ENCODE data around the gene ATP2A3. TPM values are rescaled to one million over a fixed set of nuclear protein-coding genes. Genes with fewer than 3 reads are reported as not detected.

The ATP2A3 gene
- polyA plus RNA-seq = 1 to 10 TPM; 5.8 to 7.8 TPM

DNA sequence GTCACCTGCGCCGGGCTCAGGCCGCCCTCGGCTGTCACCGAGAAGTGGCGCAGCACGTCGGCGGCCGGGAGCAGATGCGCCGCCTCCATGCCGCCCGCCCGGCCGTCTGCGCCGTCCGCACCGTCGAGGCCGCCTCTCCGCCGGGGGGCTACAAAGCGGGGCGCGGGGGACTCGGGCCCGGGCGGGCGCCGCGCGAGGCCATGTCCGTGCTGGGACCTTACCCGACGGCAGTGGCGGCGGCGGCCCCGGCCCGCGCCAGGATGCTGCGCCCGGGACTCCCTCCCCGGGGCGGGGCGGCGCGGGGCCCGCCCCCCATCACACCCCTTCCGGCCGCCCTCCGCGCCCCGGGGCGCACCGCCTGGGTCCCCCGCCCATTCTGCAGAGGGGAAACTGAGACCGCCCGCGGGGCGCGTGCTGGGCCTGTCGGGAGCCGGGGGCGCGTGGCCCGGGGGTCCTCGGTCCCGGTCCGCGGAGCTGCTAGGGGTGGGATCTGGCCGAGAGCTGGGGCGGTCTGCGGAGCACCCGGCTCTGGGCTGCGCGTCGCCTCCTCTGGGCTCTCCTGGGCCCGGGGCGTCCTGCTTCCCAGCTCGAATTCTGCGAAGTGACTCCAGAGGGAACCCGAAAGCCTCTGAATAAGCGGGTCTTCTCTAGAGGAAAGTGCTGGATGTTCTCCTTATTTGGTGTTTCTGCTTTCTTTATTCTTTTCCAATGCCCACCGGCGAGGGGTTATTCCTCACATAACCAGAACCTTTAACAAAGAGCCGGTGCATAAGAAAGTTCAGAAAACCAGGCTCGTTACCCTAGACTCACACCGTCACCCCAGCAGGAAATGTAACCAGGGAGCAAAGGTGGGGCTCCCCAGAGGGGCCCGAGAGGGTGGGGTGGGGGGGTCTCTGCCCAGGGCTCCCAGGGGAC is at the start of gene ATP2A3:
Gene ATP2A3, minus strand, starts transcription at position 235 of the 915 bp plus-strand sequence. Its CDS starts 146 bp downstream, at position 89.
- peaks cover 0 to 2% of the 10 kb centered on the region in 2 donors for H3K9me3 ChIP-seq (ENCODE audit: control insufficient read depth in 2 of 2, insufficient read depth in 1 of 2, low read depth in 1 of 2, low read length in 1 of 2)
- H3K4me1 ChIP-seq (ENCODE audit: control insufficient read depth in 2 of 2, insufficient read depth in 2 of 2, low read length in 1 of 2) = peaks cover 9 to 10% of the 10 kb centered on the region in 2 donors
- H3K27ac ChIP-seq (ENCODE audit: low read depth in 2 of 2, low read length in 1 of 2) = peak within 1 kb of the TSS; percentile 58 to 61
- no peaks in the 10 kb centered on the region for H3K36me3 ChIP-seq (ENCODE audit: control insufficient read depth in 2 of 2, insufficient read depth in 2 of 2, low read length in 1 of 2)
- H3K27me3 ChIP-seq (ENCODE audit: control insufficient read depth in 1 of 2, insufficient read depth in 2 of 2, low read length in 2 of 2) = no peaks in the 10 kb centered on the region
- WGBS, 2 donors = 0 to 1% methylated on average over 45 to 92 of the region's 92 CpGs
- peak within 1 kb of the TSS; percentile 39 to 56 for H3K4me3 ChIP-seq (ENCODE audit: low read depth in 1 of 2, low read length in 2 of 2)

DNA sequence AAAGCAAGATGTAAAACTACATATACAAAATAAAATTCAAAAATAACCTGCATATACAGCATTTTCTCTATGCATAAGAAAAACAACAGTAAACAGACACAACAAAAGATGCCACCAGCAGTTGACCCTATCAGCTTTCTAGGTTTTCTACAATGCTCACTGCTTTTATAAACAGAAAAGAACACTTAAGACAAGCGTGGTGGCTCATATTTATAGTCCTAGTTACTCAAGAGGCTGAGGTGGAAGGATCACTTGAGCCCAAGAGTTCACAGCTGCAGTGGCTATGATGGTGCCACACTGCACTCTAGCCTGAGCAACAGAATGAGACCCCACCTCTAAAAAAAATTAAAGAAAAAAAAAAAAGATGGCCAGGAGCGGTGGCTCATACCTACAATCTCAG is 46.5 kb upstream of the ATP2A3 start:
- no peaks in the 10 kb centered on the region for H3K27me3 ChIP-seq (ENCODE audit: control insufficient read depth in 1 of 2, insufficient read depth in 2 of 2, low read length in 2 of 2)
- peaks cover 38 to 57% of the 10 kb centered on the region in 2 donors for H3K36me3 ChIP-seq (ENCODE audit: control insufficient read depth in 2 of 2, insufficient read depth in 2 of 2, low read length in 1 of 2)
- WGBS, 2 donors = 85 to 91% methylated on average over 2 of the region's 2 CpGs
- H3K27ac ChIP-seq (ENCODE audit: low read depth in 2 of 2, low read length in 1 of 2) = no peak overlapping the region
- peaks cover 0 to 2% of the 10 kb centered on the region in 2 donors for H3K9me3 ChIP-seq (ENCODE audit: control insufficient read depth in 2 of 2, insufficient read depth in 1 of 2, low read depth in 1 of 2, low read length in 1 of 2)
- no peak overlapping the region for H3K4me3 ChIP-seq (ENCODE audit: low read depth in 1 of 2, low read length in 2 of 2)
- H3K4me1 ChIP-seq (ENCODE audit: control insufficient read depth in 2 of 2, insufficient read depth in 2 of 2, low read length in 1 of 2) = peaks cover 0 to 3% of the 10 kb centered on the region in 2 donors

DNA sequence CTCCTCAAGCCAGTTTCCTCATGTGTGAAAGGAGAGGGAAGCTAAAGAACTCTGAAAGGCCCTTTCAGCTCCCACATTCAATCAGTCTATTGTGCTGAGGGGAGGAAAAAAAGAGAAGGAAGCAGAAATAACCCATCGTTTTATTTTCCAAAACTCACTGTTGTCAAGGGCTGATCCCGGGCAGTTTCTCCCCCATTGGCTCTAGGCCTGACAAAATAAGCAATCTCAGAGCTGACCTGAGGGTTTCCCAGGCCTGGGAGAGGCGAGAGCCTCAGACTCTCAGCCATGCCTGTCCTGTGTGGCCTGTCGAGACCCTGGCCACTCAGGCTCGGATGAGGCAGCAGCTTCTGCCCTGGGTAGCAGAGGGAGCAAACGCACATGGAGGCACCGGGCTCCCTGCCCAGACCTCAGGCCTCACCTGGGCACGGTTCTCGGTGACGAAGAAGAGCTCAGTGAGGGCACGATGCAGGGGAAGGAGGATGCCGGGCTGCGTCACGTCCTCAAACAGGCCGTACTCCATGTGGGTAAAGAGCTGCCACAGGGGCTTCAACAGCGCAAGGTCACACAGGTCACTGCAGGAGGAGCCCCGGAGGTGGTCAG is 45.0 kb upstream of the ATP2A3 start:
- no peaks in the 10 kb centered on the region for H3K9me3 ChIP-seq (ENCODE audit: control insufficient read depth in 2 of 2, insufficient read depth in 1 of 2, low read depth in 1 of 2, low read length in 1 of 2)
- H3K4me1 ChIP-seq (ENCODE audit: control insufficient read depth in 2 of 2, insufficient read depth in 2 of 2, low read length in 1 of 2) = peaks cover 3 to 5% of the 10 kb centered on the region in 2 donors
- H3K27ac ChIP-seq (ENCODE audit: low read depth in 2 of 2, low read length in 1 of 2) = peak overlapping the region in 1 of 2 donors; percentile 45
- H3K36me3 ChIP-seq (ENCODE audit: control insufficient read depth in 2 of 2, insufficient read depth in 2 of 2, low read length in 1 of 2) = peaks cover 32 to 52% of the 10 kb centered on the region in 2 donors
- no peaks in the 10 kb centered on the region for H3K27me3 ChIP-seq (ENCODE audit: control insufficient read depth in 1 of 2, insufficient read depth in 2 of 2, low read length in 2 of 2)
- H3K4me3 ChIP-seq (ENCODE audit: low read depth in 1 of 2, low read length in 2 of 2) = no peak overlapping the region
- WGBS, 2 donors = 74 to 79% methylated on average over 17 of the region's 17 CpGs

DNA sequence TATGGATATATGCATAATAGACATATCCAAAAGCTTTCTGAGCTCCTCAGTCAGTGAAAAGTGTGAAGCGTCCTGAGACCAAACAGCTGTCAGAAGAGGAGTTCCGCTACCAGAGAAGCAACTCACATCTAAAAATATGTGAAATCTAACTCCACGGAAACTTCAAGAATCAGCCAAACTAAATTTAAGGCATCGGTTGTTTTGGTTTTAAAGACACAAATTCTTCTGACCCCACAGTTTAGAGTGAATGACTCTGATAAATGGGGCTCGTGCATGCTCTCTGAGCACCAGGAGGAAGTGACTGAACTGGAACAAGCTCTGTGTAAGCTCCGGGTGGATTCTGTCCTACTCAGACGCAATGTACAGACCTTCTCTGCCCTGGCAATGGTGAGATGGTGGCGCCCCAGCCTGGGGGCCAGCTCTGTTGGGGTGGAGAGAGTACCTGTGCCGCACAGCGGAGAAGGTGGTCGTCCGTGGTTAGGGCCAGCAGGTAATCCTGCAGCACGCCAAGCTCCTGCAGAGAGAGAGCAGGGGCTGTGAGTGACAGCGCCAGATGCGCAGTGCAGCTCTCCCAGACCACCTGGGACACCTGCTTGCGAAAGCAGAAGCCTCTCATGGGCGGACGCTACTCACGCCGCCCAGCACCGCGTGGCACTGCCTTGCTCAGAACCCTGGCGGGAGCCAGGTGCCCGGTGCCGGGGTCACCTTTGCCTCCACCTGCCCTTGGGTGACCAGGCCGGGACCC is 44.4 kb upstream of the ATP2A3 start:
- no peak overlapping the region for H3K27ac ChIP-seq (ENCODE audit: low read depth in 2 of 2, low read length in 1 of 2)
- no peak overlapping the region for H3K4me3 ChIP-seq (ENCODE audit: low read depth in 1 of 2, low read length in 2 of 2)
- H3K36me3 ChIP-seq (ENCODE audit: control insufficient read depth in 2 of 2, insufficient read depth in 2 of 2, low read length in 1 of 2) = peaks cover 26 to 45% of the 10 kb centered on the region in 2 donors
- peaks cover 3 to 5% of the 10 kb centered on the region in 2 donors for H3K4me1 ChIP-seq (ENCODE audit: control insufficient read depth in 2 of 2, insufficient read depth in 2 of 2, low read length in 1 of 2)
- WGBS, 2 donors = 85 to 86% methylated on average over 26 of the region's 26 CpGs
- H3K27me3 ChIP-seq (ENCODE audit: control insufficient read depth in 1 of 2, insufficient read depth in 2 of 2, low read length in 2 of 2) = no peaks in the 10 kb centered on the region
- no peaks in the 10 kb centered on the region for H3K9me3 ChIP-seq (ENCODE audit: control insufficient read depth in 2 of 2, insufficient read depth in 1 of 2, low read depth in 1 of 2, low read length in 1 of 2)

DNA sequence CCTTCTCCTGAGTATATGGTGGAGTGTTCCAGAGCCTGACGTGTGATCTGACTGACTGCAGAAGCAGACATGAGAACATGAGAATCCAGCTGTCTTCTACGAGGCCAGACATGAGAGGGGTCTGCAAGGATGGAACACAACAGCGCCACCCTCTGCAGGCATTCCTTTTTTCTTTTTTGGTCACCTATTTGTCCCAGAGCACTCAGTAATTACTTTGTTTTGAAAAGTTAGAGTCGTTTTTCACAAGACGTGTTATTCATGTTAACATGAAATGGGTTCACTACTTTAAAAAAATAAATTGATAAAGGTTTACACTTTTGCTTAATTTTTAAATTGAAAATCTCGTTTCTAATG is 43.8 kb upstream of the ATP2A3 start:
- peaks cover 3 to 5% of the 10 kb centered on the region in 2 donors for H3K4me1 ChIP-seq (ENCODE audit: control insufficient read depth in 2 of 2, insufficient read depth in 2 of 2, low read length in 1 of 2)
- 67 to 76% methylated on average over 6 of the region's 6 CpGs for WGBS, 2 donors
- H3K27ac ChIP-seq (ENCODE audit: low read depth in 2 of 2, low read length in 1 of 2) = no peak overlapping the region
- H3K36me3 ChIP-seq (ENCODE audit: control insufficient read depth in 2 of 2, insufficient read depth in 2 of 2, low read length in 1 of 2) = peaks cover 22 to 43% of the 10 kb centered on the region in 2 donors
- H3K9me3 ChIP-seq (ENCODE audit: control insufficient read depth in 2 of 2, insufficient read depth in 1 of 2, low read depth in 1 of 2, low read length in 1 of 2) = no peaks in the 10 kb centered on the region
- H3K27me3 ChIP-seq (ENCODE audit: control insufficient read depth in 1 of 2, insufficient read depth in 2 of 2, low read length in 2 of 2) = no peaks in the 10 kb centered on the region
- H3K4me3 ChIP-seq (ENCODE audit: low read depth in 1 of 2, low read length in 2 of 2) = no peak overlapping the region

DNA sequence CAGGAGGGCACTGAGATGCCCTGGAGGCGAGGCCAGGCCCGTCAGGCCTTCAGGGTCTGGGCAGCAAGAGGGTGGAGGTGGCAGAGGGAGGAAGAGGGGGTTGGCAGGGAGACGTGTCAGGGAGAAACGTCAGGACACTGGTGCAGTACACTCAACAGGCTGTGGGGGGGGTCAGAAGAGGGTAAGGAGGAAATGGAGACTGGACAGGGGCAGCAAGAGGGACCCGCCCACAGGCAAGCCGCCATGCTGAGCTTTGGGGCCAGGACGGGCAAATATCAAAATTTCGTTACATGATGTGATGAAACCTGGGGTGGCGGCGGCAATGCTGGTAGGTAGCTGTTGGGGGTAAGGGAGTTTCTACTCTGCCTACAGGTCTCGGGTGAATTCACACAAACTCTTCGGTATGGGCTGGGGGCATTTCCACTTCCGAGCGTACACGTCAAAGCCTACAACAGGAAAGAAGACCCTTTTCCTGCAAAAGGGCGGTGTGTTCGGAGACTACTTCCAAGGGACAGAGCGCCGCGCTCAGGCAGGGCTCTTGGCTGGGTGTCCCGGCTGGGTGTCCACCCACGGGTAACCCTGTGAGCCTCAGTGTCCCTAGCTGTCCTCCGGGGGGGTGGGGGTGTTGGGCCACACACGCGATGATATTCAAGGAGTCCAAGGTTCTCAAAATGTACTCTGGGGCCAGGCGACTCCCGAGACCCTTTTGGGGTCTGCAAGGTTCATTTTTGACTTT is 43.3 kb upstream of the ATP2A3 start:
- H3K27me3 ChIP-seq (ENCODE audit: control insufficient read depth in 1 of 2, insufficient read depth in 2 of 2, low read length in 2 of 2) = no peaks in the 10 kb centered on the region
- H3K4me1 ChIP-seq (ENCODE audit: control insufficient read depth in 2 of 2, insufficient read depth in 2 of 2, low read length in 1 of 2) = peaks cover 3 to 5% of the 10 kb centered on the region in 2 donors
- peaks cover 22 to 43% of the 10 kb centered on the region in 2 donors for H3K36me3 ChIP-seq (ENCODE audit: control insufficient read depth in 2 of 2, insufficient read depth in 2 of 2, low read length in 1 of 2)
- H3K27ac ChIP-seq (ENCODE audit: low read depth in 2 of 2, low read length in 1 of 2) = no peak overlapping the region
- H3K9me3 ChIP-seq (ENCODE audit: control insufficient read depth in 2 of 2, insufficient read depth in 1 of 2, low read depth in 1 of 2, low read length in 1 of 2) = no peaks in the 10 kb centered on the region
- H3K4me3 ChIP-seq (ENCODE audit: low read depth in 1 of 2, low read length in 2 of 2) = no peak overlapping the region
- 88 to 89% methylated on average over 27 of the region's 27 CpGs for WGBS, 2 donors

DNA sequence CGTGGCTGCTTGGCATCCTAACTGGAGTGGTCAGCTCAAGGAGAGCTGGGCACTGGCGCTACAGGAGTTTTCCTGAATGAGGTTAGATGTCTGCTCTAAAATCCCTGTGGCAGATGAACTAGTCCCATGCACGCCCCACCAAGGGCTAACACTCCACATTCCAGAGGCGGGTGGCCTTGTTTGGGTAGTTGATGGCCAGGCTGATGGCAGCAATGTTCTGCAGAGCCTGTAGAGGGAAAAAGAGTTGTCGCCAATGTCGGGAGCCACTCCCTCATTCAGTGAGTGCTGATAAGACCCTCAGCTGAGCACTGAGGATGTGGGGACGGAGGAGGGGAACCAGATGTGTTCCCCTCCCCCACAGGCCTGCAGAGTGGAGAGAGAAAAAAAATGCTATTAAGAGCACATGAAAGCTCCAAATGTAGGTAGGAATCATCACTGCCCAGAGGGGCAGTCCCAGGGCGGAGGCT is 42.5 kb upstream of the ATP2A3 start:
- peaks cover 18 to 36% of the 10 kb centered on the region in 2 donors for H3K36me3 ChIP-seq (ENCODE audit: control insufficient read depth in 2 of 2, insufficient read depth in 2 of 2, low read length in 1 of 2)
- no peaks in the 10 kb centered on the region for H3K27me3 ChIP-seq (ENCODE audit: control insufficient read depth in 1 of 2, insufficient read depth in 2 of 2, low read length in 2 of 2)
- no peak overlapping the region for H3K4me3 ChIP-seq (ENCODE audit: low read depth in 1 of 2, low read length in 2 of 2)
- H3K27ac ChIP-seq (ENCODE audit: low read depth in 2 of 2, low read length in 1 of 2) = no peak overlapping the region
- H3K4me1 ChIP-seq (ENCODE audit: control insufficient read depth in 2 of 2, insufficient read depth in 2 of 2, low read length in 1 of 2) = peaks cover 1 to 5% of the 10 kb centered on the region in 2 donors
- 82 to 83% methylated on average over 8 of the region's 8 CpGs for WGBS, 2 donors
- H3K9me3 ChIP-seq (ENCODE audit: control insufficient read depth in 2 of 2, insufficient read depth in 1 of 2, low read depth in 1 of 2, low read length in 1 of 2) = no peaks in the 10 kb centered on the region

DNA sequence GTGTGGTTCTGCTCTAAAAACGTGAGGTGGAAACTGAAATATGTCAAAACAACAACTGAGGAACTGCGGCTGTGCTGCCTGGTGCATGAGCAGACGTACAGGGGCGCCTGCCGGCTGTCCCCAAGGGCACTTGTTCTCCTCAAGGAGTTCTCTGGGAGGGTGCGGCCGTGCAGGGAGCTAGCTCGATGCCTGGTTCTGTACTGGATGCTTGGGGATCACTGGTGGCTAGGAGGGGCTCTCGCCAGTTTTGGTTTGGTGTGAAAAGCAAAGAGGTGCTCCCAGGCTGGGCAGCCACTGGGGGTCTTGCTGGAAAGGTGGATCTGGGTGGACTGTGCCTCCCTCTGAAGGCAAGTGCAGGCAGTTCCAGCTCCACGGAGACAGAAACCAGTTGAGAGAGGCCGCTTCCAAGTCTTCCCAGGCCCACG is 41.9 kb upstream of the ATP2A3 start:
- Histone ChIP-seq H3K27ac (ENCODE audit: low read depth in 2 of 2, low read length in 1 of 2) (no peak overlapping the region), H3K36me3 (ENCODE audit: control insufficient read depth in 2 of 2, insufficient read depth in 2 of 2, low read length in 1 of 2) (peaks cover 16 to 34% of the 10 kb centered on the region in 2 donors)
- WGBS, 2 donors = 84 to 86% methylated on average over 12 of the region's 12 CpGs

More for the DNA sequence above, 41.9 kb upstream of the ATP2A3 start:
- Histone ChIP-seq H3K4me3 (ENCODE audit: low read depth in 1 of 2, low read length in 2 of 2) (no peak overlapping the region), H3K9me3 (ENCODE audit: control insufficient read depth in 2 of 2, insufficient read depth in 1 of 2, low read depth in 1 of 2, low read length in 1 of 2) (no peaks in the 10 kb centered on the region), H3K27me3 (ENCODE audit: control insufficient read depth in 1 of 2, insufficient read depth in 2 of 2, low read length in 2 of 2) (no peaks in the 10 kb centered on the region), H3K4me1 (ENCODE audit: control insufficient read depth in 2 of 2, insufficient read depth in 2 of 2, low read length in 1 of 2) (peaks cover 0 to 5% of the 10 kb centered on the region in 2 donors)

Data from esophagus (tissue), 2 donors.